PFSK-1 (cell line): Measurements from ENCODE around the gene PUS10.

Experiments
- FOXP2 ChIP-seq: optimal IDR thresholded peaks from 2 replicates; pipeline ENCODE3; 2011; ENCODE audit warnings: borderline replicate concordance, control low read depth, inconsistent platforms; ENCODE audit not compliant: insufficient read depth; ENCODE audit errors: extremely low read length, extremely low read depth
- POLR2AphosphoS5 ChIP-seq: IDR thresholded peaks from 2 replicates; pipeline ENCODE4 v1.6.1; 2012; ENCODE audit warnings: low read depth, mild to moderate bottlenecking, control low read depth, low read length, moderate library complexity
- REST ChIP-seq, 2 experiments: IDR thresholded peaks; 2 replicates each; pipeline versions ENCODE4 v1.6.1 to v1.8.0; 2011 to 2012; ENCODE audit warnings: low read depth in 2 of 2, low read length in 2 of 2, control low read depth in 1 of 2, inconsistent platforms in 1 of 2, mild to moderate bottlenecking in 1 of 2, moderate library complexity in 1 of 2; ENCODE audit not compliant: insufficient read depth in 1 of 2
- SIN3A ChIP-seq: IDR thresholded peaks from 2 replicates; pipeline ENCODE4 v1.6.1; 2012; ENCODE audit warnings: mild to moderate bottlenecking, low read length, moderate library complexity, borderline replicate concordance; ENCODE audit not compliant: insufficient read depth
- TAF1 ChIP-seq: IDR thresholded peaks from 2 replicates; pipeline ENCODE4 v1.6.1; 2012; ENCODE audit warnings: low read length, control low read depth, borderline replicate concordance; ENCODE audit not compliant: insufficient read depth

GRCh38 chr2:60992985-60993392 is 25.1 kb downstream of the PUS10 start:
- TF ChIP-seq REST (IDR thresholded peaks at IDR 0.05; ENCODE audit: insufficient read depth in 1 of 2, low read depth in 2 of 2, low read length in 2 of 2) (no peak), FOXP2 (no peak), TAF1 (no peak), POLR2AphosphoS5 (no peak), SIN3A (no peak)
